GM15510 (cell line): ENCODE results near the gene ADD2.

Experiments used
- POLR2A ChIP-seq: IDR thresholded peaks from 3 replicates; pipeline ENCODE4 v1.6.1; 2011; ENCODE audit warnings: borderline replicate concordance; ENCODE audit not compliant: insufficient read length; ENCODE audit errors: extremely low read depth

The ADD2 gene

DNA sequence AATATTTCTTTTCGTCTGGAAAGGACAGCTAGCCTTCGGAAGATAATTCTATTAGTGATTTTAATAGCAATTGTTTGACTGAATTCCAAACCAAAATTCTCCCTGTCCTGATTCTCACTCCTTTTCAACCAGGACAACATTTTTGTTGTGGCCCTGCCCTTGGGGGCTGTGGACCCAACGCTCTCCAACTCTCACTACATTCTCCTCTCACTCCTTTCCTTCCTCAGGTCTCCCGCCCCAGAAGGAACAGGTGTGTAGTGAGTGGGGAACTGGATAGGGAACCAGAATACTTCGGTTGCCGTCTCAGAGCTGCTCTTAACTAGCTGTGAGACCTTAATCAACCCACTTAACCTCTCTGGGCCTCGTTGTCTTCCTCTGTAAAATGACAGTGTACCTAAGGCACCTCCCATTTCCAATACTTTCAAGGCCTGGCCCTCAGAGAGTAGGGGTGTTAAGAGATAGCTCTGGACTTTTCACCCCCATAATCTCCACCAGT, 638 bp upstream of the ADD2 start:
- TF ChIP-seq POLR2A, result no peak

GRCh38 chr2:70767079-70767698, 811 bp downstream of the ADD2 start:
- no peak for TF ChIP-seq POLR2A

GRCh38 chr2:70766357-70767078, 1.5 kb downstream of the ADD2 start:
- TF ChIP-seq POLR2A, result no peak

- TF ChIP-seq POLR2A, result no peak
These were observed 2.5 kb downstream of the ADD2 start for GRCh38 chr2:70765507-70765906.

- no peak for TF ChIP-seq POLR2A
These were observed 8.6 kb downstream of the ADD2 start for GRCh38 chr2:70759446-70759845.

GRCh38 chr2:70757966-70758365, 10.0 kb downstream of the ADD2 start:
- no peak for TF ChIP-seq POLR2A

- TF ChIP-seq POLR2A, result no peak
These were observed 10.6 kb downstream of the ADD2 start for GRCh38 chr2:70757360-70757759.

- TF ChIP-seq POLR2A, result no peak
These were observed 11.9 kb downstream of the ADD2 start for GRCh38 chr2:70756128-70756527.

- TF ChIP-seq POLR2A, result no peak
These were observed 14.1 kb downstream of the ADD2 start for GRCh38 chr2:70753902-70754301.

GRCh38 chr2:70753031-70753430, 15.0 kb downstream of the ADD2 start:
- TF ChIP-seq POLR2A, result no peak

- no peak for TF ChIP-seq POLR2A
These were observed 15.6 kb downstream of the ADD2 start for GRCh38 chr2:70752396-70752795.

- no peak for TF ChIP-seq POLR2A
These were observed 16.1 kb downstream of the ADD2 start for GRCh38 chr2:70751881-70752280.

- TF ChIP-seq POLR2A, result no peak
These were observed 17.7 kb downstream of the ADD2 start for GRCh38 chr2:70750320-70750719.

DNA sequence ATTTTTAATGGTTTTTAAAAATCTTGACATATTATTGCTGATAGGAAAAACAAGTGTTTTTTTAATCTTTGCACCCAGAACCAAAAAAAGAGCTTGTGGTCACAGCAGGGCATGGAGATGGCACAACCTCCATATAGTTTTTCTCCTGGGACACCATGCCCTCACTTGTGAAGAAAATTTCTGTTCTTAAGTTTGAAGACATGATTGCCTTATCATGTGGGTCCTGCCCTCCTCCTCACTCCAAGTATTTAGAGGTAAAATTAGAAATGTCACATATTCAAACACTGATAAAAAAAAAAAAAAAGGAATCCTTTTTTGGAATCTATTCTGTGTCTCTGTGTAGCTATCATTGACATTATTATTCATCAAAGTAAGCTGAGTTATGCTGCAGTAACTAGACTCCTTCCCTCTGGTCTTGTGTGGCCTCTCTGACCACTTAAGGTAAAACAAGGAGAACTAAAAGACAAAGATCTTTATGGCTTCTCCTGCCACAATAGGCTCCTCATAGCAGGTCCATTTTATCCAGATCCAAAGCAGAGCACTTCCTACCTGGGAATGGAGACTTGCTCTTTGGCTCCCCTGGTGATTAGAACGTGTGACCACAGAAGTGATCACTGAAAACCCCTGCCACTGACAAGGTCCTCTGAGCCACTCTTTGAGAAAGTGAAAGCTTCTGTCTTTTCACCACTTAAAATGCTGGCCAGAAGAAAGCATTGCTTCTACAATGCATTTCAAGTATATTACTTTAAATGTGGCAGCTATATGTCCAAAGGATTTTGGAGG, 19.8 kb downstream of the ADD2 start:
- no peak for TF ChIP-seq POLR2A

GRCh38 chr2:70747284-70747683, 20.7 kb downstream of the ADD2 start:
- no peak for TF ChIP-seq POLR2A
